ELF-1 (cell line): Measurements from ENCODE around the gene ARMH3.

ENCODE experiments used
- DNase-seq: peaks from one replicate; pipeline ENCODE4 v3.0.0-alpha.2; 2016; ENCODE audit warnings: low read depth, low spot score

The ARMH3 gene

GRCh38 chr10:101797403-101798059 lies 258.4 kb downstream of the ARMH3 start:
- DNase-seq, result no peak
